HepG2 (cell line): Measurements from ENCODE around the gene SAMD10. TPM values are rescaled to one million over a fixed set of nuclear protein-coding genes. Genes with fewer than 3 reads are reported as not detected.

Experiments used
- AKAP8 ChIP-seq: sonication (generic); formaldehyde crosslinking; IDR thresholded peaks from 2 replicates; pipeline ENCODE4 v1.5.1; 2020; ENCODE audit warnings: mild to moderate bottlenecking, missing genetic modification reagents
- BHLHE40 ChIP-seq: IDR thresholded peaks from 2 replicates; pipeline ENCODE4 v1.6.1; 2011; ENCODE audit warnings: low read length, improper control_type of control experiment
- BORCS8-MEF2B ChIP-seq: sonication (generic); formaldehyde crosslinking; IDR thresholded peaks from 2 replicates; pipeline ENCODE4 v1.8.0; 2022; ENCODE audit warnings: mild to moderate bottlenecking, missing genetic modification reagents
- DZIP1 ChIP-seq: sonication (generic); formaldehyde crosslinking; IDR thresholded peaks from 2 replicates; pipeline ENCODE4 v1.5.0; 2020; ENCODE audit warnings: mild to moderate bottlenecking, missing genetic modification reagents
- E2F1 ChIP-seq: sonication (generic); formaldehyde crosslinking; IDR thresholded peaks from 2 replicates; pipeline ENCODE4 v1.5.0; 2020; ENCODE audit warnings: missing genetic modification reagents
- RERE ChIP-seq: IDR thresholded peaks from 2 replicates; pipeline ENCODE4 v1.6.1; 2016; ENCODE audit warnings: low read depth, missing genetic modification reagents, missing compliant biosample characterization
- ZNF33B ChIP-seq: sonication (generic); formaldehyde crosslinking; IDR thresholded peaks from 2 replicates; pipeline ENCODE4 v1.5.1; 2020; ENCODE audit warnings: mild to moderate bottlenecking, missing genetic modification reagents
- ZNF609 ChIP-seq: sonication (generic); formaldehyde crosslinking; IDR thresholded peaks from 2 replicates; pipeline ENCODE4 v1.4.0; 2020; ENCODE audit warnings: mild to moderate bottlenecking, missing genetic modification reagents, borderline replicate concordance
- polyA plus RNA-seq, 8 experiments: library from polyadenylated mRNA; depleted of rRNA in 3 of 8; stranded (reverse) in 7 of 8; unstranded in 1 of 8; fragments of >200 nt; fragmentation: Illumina TruSeq in 4 of 8; extraction: Trizol in 4 of 8; gene quantifications; 2 replicates each; pipeline versions ENCODE4 v1.2.1 to v1.2.3, GENCODE V29; 2011 to 2016; ENCODE audit warnings: low read depth in 4 of 8, missing spikeins in 1 of 8, mixed read lengths in 1 of 8; ENCODE audit not compliant: insufficient read depth in 1 of 8
- total RNA-seq, 5 experiments: library from RNA; depleted of rRNA; stranded (reverse); fragments of >200 nt; fragmentation: Illumina TruSeq; extraction: Trizol; gene quantifications; 2 replicates each; pipeline ENCODE4 v1.2.3, GENCODE V29; 2016; ENCODE audit warnings: low read depth in 1 of 5

The SAMD10 gene
- total and polyA plus RNA-seq, 2 of the 13 experiments (the other 11 are each of a cell fraction or from before 2014, with no cell fraction given): 6.1 to 11.0 TPM

GRCh38 chr20:63969838-63970713 lies 9.4 kb downstream of the SAMD10 start, which contains the start of gene ZNF512B (continued):
- TF ChIP-seq RERE (CRISPR knock-in tag): no peak
- no peak for TF ChIP-seq BORCS8-MEF2B (CRISPR knock-in tag)
- TF ChIP-seq E2F1: no peak
- TF ChIP-seq AKAP8: peak; percentile 86; the same call in 1 of the 2 replicates
- TF ChIP-seq ZNF609 (CRISPR knock-in tag): peak; percentile 53; the same call in 1 of the 2 replicates
- TF ChIP-seq BHLHE40: no peak; the same call in 1 of the 2 replicates
- no peak for TF ChIP-seq ZNF33B
- TF ChIP-seq DZIP1 (CRISPR knock-in tag): peak; percentile 88; the same call in 1 of the 2 replicates
